HEK293 (cell line): Measurements from ENCODE around the gene ARHGAP15.

Source experiments
- CTCF ChIA-PET: fragments of 350-600 bp; formaldehyde crosslinking; extraction: SDS; loops from one replicate; lab custom pipeline; 2021; ENCODE audit warnings: antibody characterized with exemption; lab: Yijun Ruan, JAX
- POLR2A ChIA-PET: fragments of 300-600 bp; formaldehyde crosslinking; extraction: SDS; loops from one replicate; lab custom pipeline; 2020; ENCODE audit warnings: antibody characterized with exemption, inconsistent platforms; lab: Yijun Ruan, JAX
- H3K27ac ChIP-seq: fragments of 200-500 bp; sonication (Bioruptor generic); 2 replicates; pipeline ENCODE4 v1.5.1; 2014; ENCODE audit warnings: low read depth, low read length, control low read depth, inconsistent platforms; ENCODE audit errors: extremely low read depth
- H3K36me3 ChIP-seq, 2 experiments: fragments of 200-500 bp in 1 of 2; sonication (Bioruptor generic) in 1 of 2; 1 replicate in 1 of 2; 2 replicates in 1 of 2; pipeline ENCODE4 v1.5.1; 2014 to 2017; ENCODE audit warnings: inconsistent platforms in 2 of 2, low read length in 2 of 2; ENCODE audit not compliant: control insufficient read depth in 2 of 2, insufficient read depth in 1 of 2
- H3K4me1 ChIP-seq: fragments of 200-500 bp; sonication (Bioruptor generic); 2 replicates; pipeline ENCODE4 v1.5.1; 2014; ENCODE audit warnings: mild to moderate bottlenecking, low read length, inconsistent platforms; ENCODE audit not compliant: control insufficient read depth, insufficient read depth
- H3K4me3 ChIP-seq: 2 replicates; pipeline ENCODE4 v1.5.1; 2011; ENCODE audit warnings: low read depth, mild to moderate bottlenecking, control low read depth, low read length, moderate library complexity
- H3K9me3 ChIP-seq: fragments of 200-500 bp; sonication (Bioruptor generic); 2 replicates; pipeline ENCODE4 v1.5.1; 2014; ENCODE audit warnings: low read depth, low read length, inconsistent platforms; ENCODE audit not compliant: control insufficient read depth, insufficient read depth
- ATF2 ChIP-seq: fragments of 450-650 bp; formaldehyde crosslinking; IDR thresholded peaks from 2 replicates; pipeline ENCODE4 v1.5.1; 2016; ENCODE audit warnings: missing biosample characterization, missing genetic modification characterization, low read depth
- MEIS1 ChIP-seq: sonication (generic); formaldehyde crosslinking; IDR thresholded peaks from 2 replicates; pipeline ENCODE4 v1.8.1; 2022; ENCODE audit warnings: missing genetic modification reagents, mild to moderate bottlenecking, borderline replicate concordance
- PRDM2 ChIP-seq: fragments of 450-650 bp; formaldehyde crosslinking; IDR thresholded peaks from 2 replicates; pipeline ENCODE4 v1.5.1; 2016; ENCODE audit warnings: missing biosample characterization, missing genetic modification characterization, borderline replicate concordance
- SP7 ChIP-seq: fragments of 450-650 bp; formaldehyde crosslinking; IDR thresholded peaks from 2 replicates; pipeline ENCODE4 v1.5.1; 2016; ENCODE audit warnings: missing biosample characterization, missing genetic modification characterization
- YY2 ChIP-seq: fragments of 450-650 bp; formaldehyde crosslinking; IDR thresholded peaks from 2 replicates; pipeline ENCODE4 v1.5.1; 2016; ENCODE audit warnings: missing biosample characterization, missing genetic modification characterization
- ZBTB49 ChIP-seq: fragments of 450-650 bp; formaldehyde crosslinking; IDR thresholded peaks from 2 replicates; pipeline ENCODE4 v1.5.1; 2016; ENCODE audit warnings: missing biosample characterization, missing genetic modification characterization, low read depth
- ZIC2 ChIP-seq: fragments of 450-650 bp; formaldehyde crosslinking; IDR thresholded peaks from 2 replicates; pipeline ENCODE4 v1.5.1; 2016; ENCODE audit warnings: missing biosample characterization, missing genetic modification characterization
- ZNF274 ChIP-seq, 2 experiments: fragments of 200-500 bp in 1 of 2; fragments of 450-650 bp in 1 of 2; sonication (Bioruptor generic) in 1 of 2; formaldehyde crosslinking in 1 of 2; IDR thresholded peaks; 2 replicates each; pipeline versions ENCODE4 v1.5.1 to v1.6.1; 2014 to 2016; ENCODE audit warnings: borderline replicate concordance in 1 of 2, inconsistent platforms in 1 of 2, low read length in 1 of 2, missing biosample characterization in 1 of 2, missing genetic modification characterization in 1 of 2
- ZNF341 ChIP-seq: fragments of 450-650 bp; formaldehyde crosslinking; IDR thresholded peaks from 2 replicates; pipeline ENCODE4; 2016; ENCODE audit warnings: low read depth, missing biosample characterization, missing genetic modification characterization
- ZNF354C ChIP-seq: fragments of 450-650 bp; formaldehyde crosslinking; IDR thresholded peaks from 2 replicates; pipeline ENCODE4 v1.5.1; 2016; ENCODE audit warnings: missing biosample characterization, missing genetic modification characterization, low read depth, borderline replicate concordance
- ZNF398 ChIP-seq: fragments of 450-650 bp; formaldehyde crosslinking; IDR thresholded peaks from 2 replicates; pipeline ENCODE4 v1.5.1; 2017; ENCODE audit warnings: missing biosample characterization, missing genetic modification characterization
- ZNF423 ChIP-seq: fragments of 450-650 bp; formaldehyde crosslinking; IDR thresholded peaks from 2 replicates; pipeline ENCODE4 v1.5.1; 2016; ENCODE audit warnings: missing biosample characterization, missing genetic modification characterization
- ZNF514 ChIP-seq: fragments of 450-650 bp; formaldehyde crosslinking; IDR thresholded peaks from 2 replicates; pipeline ENCODE4 v1.5.1; 2016; ENCODE audit warnings: missing biosample characterization, missing genetic modification characterization
- ZNF654 ChIP-seq: fragments of 450-650 bp; formaldehyde crosslinking; IDR thresholded peaks from 2 replicates; pipeline ENCODE4 v1.5.1; 2016; ENCODE audit warnings: low read depth, missing biosample characterization, missing genetic modification characterization
- ZNF670 ChIP-seq: fragments of 450-650 bp; formaldehyde crosslinking; IDR thresholded peaks from 2 replicates; pipeline ENCODE4 v1.5.1; 2016; ENCODE audit warnings: missing biosample characterization, missing genetic modification characterization, low read depth
- ZNF843 ChIP-seq: fragments of 450-650 bp; formaldehyde crosslinking; IDR thresholded peaks from 2 replicates; pipeline ENCODE4 v1.5.1; 2016; ENCODE audit warnings: missing biosample characterization, missing genetic modification characterization
- TF ChIP-seq, protein P1 (sequence below): fragments of 450-650 bp; formaldehyde crosslinking; IDR thresholded peaks from 2 replicates; pipeline ENCODE4 v1.5.1; 2017; ENCODE audit warnings: missing biosample characterization, missing genetic modification characterization

ARHGAP15 gene

GRCh38 chr2:143229411-143229810, 100.2 kb downstream of the ARHGAP15 start:
- no peak for TF ChIP-seq MEIS1 (CRISPR knock-in tag)
- no peak for TF ChIP-seq SP7 (tag by site-specific recombination)
- no peak for TF ChIP-seq ZNF398 (tag by site-specific recombination)
- no peak for TF ChIP-seq ATF2 (tag by site-specific recombination)
- TF ChIP-seq, protein P1, sequence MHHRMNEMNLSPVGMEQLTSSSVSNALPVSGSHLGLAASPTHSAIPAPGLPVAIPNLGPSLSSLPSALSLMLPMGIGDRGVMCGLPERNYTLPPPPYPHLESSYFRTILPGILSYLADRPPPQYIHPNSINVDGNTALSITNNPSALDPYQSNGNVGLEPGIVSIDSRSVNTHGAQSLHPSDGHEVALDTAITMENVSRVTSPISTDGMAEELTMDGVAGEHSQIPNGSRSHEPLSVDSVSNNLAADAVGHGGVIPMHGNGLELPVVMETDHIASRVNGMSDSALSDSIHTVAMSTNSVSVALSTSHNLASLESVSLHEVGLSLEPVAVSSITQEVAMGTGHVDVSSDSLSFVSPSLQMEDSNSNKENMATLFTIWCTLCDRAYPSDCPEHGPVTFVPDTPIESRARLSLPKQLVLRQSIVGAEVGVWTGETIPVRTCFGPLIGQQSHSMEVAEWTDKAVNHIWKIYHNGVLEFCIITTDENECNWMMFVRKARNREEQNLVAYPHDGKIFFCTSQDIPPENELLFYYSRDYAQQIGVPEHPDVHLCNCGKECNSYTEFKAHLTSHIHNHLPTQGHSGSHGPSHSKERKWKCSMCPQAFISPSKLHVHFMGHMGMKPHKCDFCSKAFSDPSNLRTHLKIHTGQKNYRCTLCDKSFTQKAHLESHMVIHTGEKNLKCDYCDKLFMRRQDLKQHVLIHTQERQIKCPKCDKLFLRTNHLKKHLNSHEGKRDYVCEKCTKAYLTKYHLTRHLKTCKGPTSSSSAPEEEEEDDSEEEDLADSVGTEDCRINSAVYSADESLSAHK (tag by site-specific recombination) = no peak
- TF ChIP-seq ZNF670 (tag by site-specific recombination) = no peak
- TF ChIP-seq ZNF843 (tag by site-specific recombination) = no peak
- no peak for TF ChIP-seq ZNF514 (tag by site-specific recombination)
- no peak for TF ChIP-seq YY2 (tag by site-specific recombination)
- TF ChIP-seq ZNF341 (tag by site-specific recombination) = no peak
- TF ChIP-seq ZNF274 (IDR thresholded peaks at IDR 0.05; ENCODE audit: low read length) = no peak
- TF ChIP-seq ZNF274 (tag by site-specific recombination; IDR thresholded peaks at IDR 0.05; ENCODE audit: borderline replicate concordance) = no peak
- TF ChIP-seq ZNF654 (tag by site-specific recombination) = no peak
- TF ChIP-seq ZIC2 (tag by site-specific recombination) = no peak
- TF ChIP-seq PRDM2 (tag by site-specific recombination) = no peak
- no peak for TF ChIP-seq ZBTB49 (tag by site-specific recombination)
- TF ChIP-seq ZNF423 (tag by site-specific recombination) = no peak
- no peak for TF ChIP-seq ZNF354C (tag by site-specific recombination)
- Histone ChIP-seq H3K9me3 (no peaks in the 10 kb centered on the region), H3K36me3 (no peaks in the 10 kb centered on the region), H3K4me1 (no peaks in the 10 kb centered on the region), H3K27ac (no peak overlapping the region), H3K4me3 (no peak overlapping the region)
- POLR2A ChIA-PET = no interaction called here
- CTCF ChIA-PET = interaction anchor here (2.0 kb wide), 1 partner anchor 30 kb away, joined by 9 read pairs; no protein-coding TSS in a partner anchor
